GM23338 (cell line): ENCODE data around the gene ERMN.
A peak's percentile ranks its signal among the peaks of the same experiment; 100 is the strongest.

ENCODE experiments used
- CREB1 ChIP-seq: fragments of 250-450 bp; sonication (Bioruptor Pico); IDR thresholded peaks from 2 replicates; pipeline ENCODE4 v1.5.0; 2020; ENCODE audit warnings: low read depth, mild to moderate bottlenecking, moderate library complexity
- EZH2 ChIP-seq: fragments of 200-600 bp; sonication (generic); IDR thresholded peaks from one replicate; pipeline ENCODE4 v1.8.0; 2017; ENCODE audit warnings: antibody characterized with exemption, mild to moderate bottlenecking, low read depth; ENCODE audit not compliant: unreplicated experiment
- EZH2phosphoT487 ChIP-seq: fragments of 200-600 bp; sonication (generic); IDR thresholded peaks from one replicate; pipeline ENCODE4 v1.8.1; 2018; ENCODE audit warnings: antibody characterized with exemption; ENCODE audit not compliant: unreplicated experiment
- JUNB ChIP-seq: IDR thresholded peaks from one replicate; pipeline ENCODE4 v1.6.1; 2016; ENCODE audit warnings: antibody characterized with exemption; ENCODE audit not compliant: unreplicated experiment
- NANOG ChIP-seq: IDR thresholded peaks from 2 replicates; pipeline ENCODE4 v1.6.1; 2016; ENCODE audit warnings: antibody characterized with exemption, borderline replicate concordance
- POLR2AphosphoS5 ChIP-seq: IDR thresholded peaks from 2 replicates; pipeline ENCODE4 v1.6.1; 2016; ENCODE audit warnings: antibody characterized with exemption, low read depth
- STAT1 ChIP-seq: IDR thresholded peaks from one replicate; pipeline ENCODE4 v1.6.1; 2016; ENCODE audit warnings: antibody characterized with exemption; ENCODE audit not compliant: unreplicated experiment
- ZNF114 ChIP-seq: fragments of 250-450 bp; sonication (Bioruptor Pico); IDR thresholded peaks from 2 replicates; pipeline ENCODE4 v1.5.0; 2020; ENCODE audit warnings: mild to moderate bottlenecking, moderate library complexity
- ZNF331 ChIP-seq: fragments of 250-450 bp; sonication (Bioruptor Pico); IDR thresholded peaks from 2 replicates; pipeline ENCODE4 v1.5.0; 2020; ENCODE audit warnings: low read depth, mild to moderate bottlenecking, moderate library complexity
- TF ChIP-seq, protein P1 (sequence below), 2 experiments: fragments of 200-600 bp in 1 of 2; sonication (generic) in 1 of 2; conservative IDR thresholded peaks; 2 replicates each; pipeline versions ENCODE4 v1.5.1 to v1.6.1; 2016 to 2017; ENCODE audit warnings: antibody characterized with exemption in 2 of 2, low read depth in 2 of 2, mild to moderate bottlenecking in 2 of 2, moderate library complexity in 1 of 2
- TF ChIP-seq, protein P2 (sequence below): IDR thresholded peaks from one replicate; pipeline ENCODE4 v1.6.1; 2018; ENCODE audit warnings: antibody characterized with exemption; ENCODE audit not compliant: unreplicated experiment
- TF ChIP-seq, protein P3 (sequence below): IDR thresholded peaks from 2 replicates; pipeline ENCODE4 v1.6.1; 2016; ENCODE audit warnings: antibody characterized with exemption

DNA sequence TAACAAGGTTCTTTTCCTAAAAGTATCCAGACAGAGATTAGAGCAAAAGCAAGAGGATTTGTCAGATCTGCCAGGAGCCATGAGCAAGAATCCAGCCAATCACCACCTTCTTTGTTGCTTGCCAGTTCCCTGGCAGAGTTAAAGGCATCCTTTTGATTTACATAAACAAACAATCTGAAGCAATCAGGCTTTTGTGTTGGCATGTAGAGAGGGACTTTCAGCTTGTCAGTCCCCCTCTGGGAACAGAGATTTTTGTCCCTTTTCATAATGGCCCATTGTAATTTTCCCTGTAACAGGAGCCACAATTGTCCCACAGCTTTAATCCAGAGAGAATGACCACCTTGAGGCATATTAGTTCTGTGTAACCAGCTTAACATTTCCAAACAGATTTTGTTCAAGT, at the start of gene ERMN:
- TF ChIP-seq, protein P1, sequence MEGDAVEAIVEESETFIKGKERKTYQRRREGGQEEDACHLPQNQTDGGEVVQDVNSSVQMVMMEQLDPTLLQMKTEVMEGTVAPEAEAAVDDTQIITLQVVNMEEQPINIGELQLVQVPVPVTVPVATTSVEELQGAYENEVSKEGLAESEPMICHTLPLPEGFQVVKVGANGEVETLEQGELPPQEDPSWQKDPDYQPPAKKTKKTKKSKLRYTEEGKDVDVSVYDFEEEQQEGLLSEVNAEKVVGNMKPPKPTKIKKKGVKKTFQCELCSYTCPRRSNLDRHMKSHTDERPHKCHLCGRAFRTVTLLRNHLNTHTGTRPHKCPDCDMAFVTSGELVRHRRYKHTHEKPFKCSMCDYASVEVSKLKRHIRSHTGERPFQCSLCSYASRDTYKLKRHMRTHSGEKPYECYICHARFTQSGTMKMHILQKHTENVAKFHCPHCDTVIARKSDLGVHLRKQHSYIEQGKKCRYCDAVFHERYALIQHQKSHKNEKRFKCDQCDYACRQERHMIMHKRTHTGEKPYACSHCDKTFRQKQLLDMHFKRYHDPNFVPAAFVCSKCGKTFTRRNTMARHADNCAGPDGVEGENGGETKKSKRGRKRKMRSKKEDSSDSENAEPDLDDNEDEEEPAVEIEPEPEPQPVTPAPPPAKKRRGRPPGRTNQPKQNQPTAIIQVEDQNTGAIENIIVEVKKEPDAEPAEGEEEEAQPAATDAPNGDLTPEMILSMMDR (conservative IDR thresholded peaks at IDR 0.05; ENCODE audit: low read depth in 2 of 2), result no peak
- TF ChIP-seq EZH2 (no peak), POLR2AphosphoS5 (no peak), JUNB (no peak), EZH2phosphoT487 (no peak), ZNF114 (CRISPR knock-in tag) (no peak), ZNF331 (CRISPR knock-in tag) (no peak), CREB1 (no peak), NANOG (0 out of 2 replicates have a peak, but pooled peaks have one; percentile 18), STAT1 (no peak)
- TF ChIP-seq, protein P2, sequence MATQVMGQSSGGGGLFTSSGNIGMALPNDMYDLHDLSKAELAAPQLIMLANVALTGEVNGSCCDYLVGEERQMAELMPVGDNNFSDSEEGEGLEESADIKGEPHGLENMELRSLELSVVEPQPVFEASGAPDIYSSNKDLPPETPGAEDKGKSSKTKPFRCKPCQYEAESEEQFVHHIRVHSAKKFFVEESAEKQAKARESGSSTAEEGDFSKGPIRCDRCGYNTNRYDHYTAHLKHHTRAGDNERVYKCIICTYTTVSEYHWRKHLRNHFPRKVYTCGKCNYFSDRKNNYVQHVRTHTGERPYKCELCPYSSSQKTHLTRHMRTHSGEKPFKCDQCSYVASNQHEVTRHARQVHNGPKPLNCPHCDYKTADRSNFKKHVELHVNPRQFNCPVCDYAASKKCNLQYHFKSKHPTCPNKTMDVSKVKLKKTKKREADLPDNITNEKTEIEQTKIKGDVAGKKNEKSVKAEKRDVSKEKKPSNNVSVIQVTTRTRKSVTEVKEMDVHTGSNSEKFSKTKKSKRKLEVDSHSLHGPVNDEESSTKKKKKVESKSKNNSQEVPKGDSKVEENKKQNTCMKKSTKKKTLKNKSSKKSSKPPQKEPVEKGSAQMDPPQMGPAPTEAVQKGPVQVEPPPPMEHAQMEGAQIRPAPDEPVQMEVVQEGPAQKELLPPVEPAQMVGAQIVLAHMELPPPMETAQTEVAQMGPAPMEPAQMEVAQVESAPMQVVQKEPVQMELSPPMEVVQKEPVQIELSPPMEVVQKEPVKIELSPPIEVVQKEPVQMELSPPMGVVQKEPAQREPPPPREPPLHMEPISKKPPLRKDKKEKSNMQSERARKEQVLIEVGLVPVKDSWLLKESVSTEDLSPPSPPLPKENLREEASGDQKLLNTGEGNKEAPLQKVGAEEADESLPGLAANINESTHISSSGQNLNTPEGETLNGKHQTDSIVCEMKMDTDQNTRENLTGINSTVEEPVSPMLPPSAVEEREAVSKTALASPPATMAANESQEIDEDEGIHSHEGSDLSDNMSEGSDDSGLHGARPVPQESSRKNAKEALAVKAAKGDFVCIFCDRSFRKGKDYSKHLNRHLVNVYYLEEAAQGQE, result no peak
- TF ChIP-seq, protein P3, sequence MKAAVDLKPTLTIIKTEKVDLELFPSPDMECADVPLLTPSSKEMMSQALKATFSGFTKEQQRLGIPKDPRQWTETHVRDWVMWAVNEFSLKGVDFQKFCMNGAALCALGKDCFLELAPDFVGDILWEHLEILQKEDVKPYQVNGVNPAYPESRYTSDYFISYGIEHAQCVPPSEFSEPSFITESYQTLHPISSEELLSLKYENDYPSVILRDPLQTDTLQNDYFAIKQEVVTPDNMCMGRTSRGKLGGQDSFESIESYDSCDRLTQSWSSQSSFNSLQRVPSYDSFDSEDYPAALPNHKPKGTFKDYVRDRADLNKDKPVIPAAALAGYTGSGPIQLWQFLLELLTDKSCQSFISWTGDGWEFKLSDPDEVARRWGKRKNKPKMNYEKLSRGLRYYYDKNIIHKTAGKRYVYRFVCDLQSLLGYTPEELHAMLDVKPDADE, result no peak
